Karpas-422 (cell line): ENCODE measurements around the gene SPO11. TPM values are rescaled to one million over a fixed set of nuclear protein-coding genes. Genes with fewer than 3 reads are reported as not detected.

Experiments used
- small RNA-seq: library from RNA; depleted of rRNA; stranded (forward); fragments of <200 nt; gene quantifications from one replicate; pipeline ENCODE3, GENCODE V24; 2014
- total RNA-seq: library from RNA; depleted of rRNA; stranded (reverse); fragments of >200 nt; shearing (Covaris generic); gene quantifications from 2 replicates; pipeline ENCODE4 v1.2.3, GENCODE V29; 2014; ENCODE audit warnings: low replicate concordance; rRNA removed

SPO11 gene
- total RNA-seq, 1 experiment from 2014 or later, result not detected

Small RNAs within 50 kb of the gene (small RNA-seq; reads per million reads assigned to genes)
- gene MIR4325 (not detected), gene RF00019 (not detected), gene RPL39P39 (not detected)

Other genes with a start within 250 kb of the SPO11 start
- not detected in 2 replicates for gene BMP7, start 63.2 kb upstream of the SPO11 start, total RNA-seq
- gene RAE1, start 21.5 kb downstream of the SPO11 start, total RNA-seq, result 19.0 and 59.6 TPM in 2 replicates
- gene RBM38, start 61.6 kb downstream of the SPO11 start, total RNA-seq, result 261 and 436 TPM in 2 replicates
- not detected in 2 replicates for gene CTCFL, start 195.3 kb downstream of the SPO11 start, total RNA-seq
- 1.2 and 2.5 TPM in 2 replicates for gene PCK1, start 231.3 kb downstream of the SPO11 start, total RNA-seq